A549 (cell line): ENCODE results near the gene PYGO1.

Source experiments
- ATOH8 ChIP-seq: fragments of 250-450 bp; sonication (Bioruptor Pico); IDR thresholded peaks from 2 replicates; pipeline ENCODE4 v1.5.0; 2020; ENCODE audit warnings: low read depth, mild to moderate bottlenecking, moderate library complexity
- CEBPB ChIP-seq, 2 experiments: fragments of >200 bp in 1 of 2; sonication (Bioruptor Twin) in 1 of 2; formaldehyde crosslinking in 1 of 2; IDR thresholded peaks; 2 replicates each; pipeline ENCODE4 v1.6.1; 2012 to 2016
- CTCF ChIP-seq: fragments of >200 bp; sonication (Bioruptor Twin); formaldehyde crosslinking; IDR thresholded peaks from 3 replicates; pipeline ENCODE4 v1.5.1; 2016
- POLR2A ChIP-seq: IDR thresholded peaks from 2 replicates; pipeline ENCODE4 v1.6.1; 2012; ENCODE audit warnings: mild to moderate bottlenecking, low read length

- TF ChIP-seq CTCF (no peak), POLR2A (no peak), CEBPB (IDR thresholded peaks at IDR 0.05) (no peak), ATOH8 (CRISPR knock-in tag) (no peak)
Measured at GRCh38 chr15:55574096-55574495, 14.0 kb downstream of the PYGO1 start.
